Fibroblast of lung (primary cell): Measurements from ENCODE around the gene GALNT17. TPM values are rescaled to one million over a fixed set of nuclear protein-coding genes. Genes with fewer than 3 reads are reported as not detected.

ENCODE experiments used
- DNase-seq, 2 donors: peaks; one replicate each; pipeline versions ENCODE4 v3.0.0 to v3.0.0-alpha.2; 2010; ENCODE audit warnings: low read depth in 2 of 2
- H2AFZ ChIP-seq: 2 replicates; pipeline ENCODE4 v1.5.1; 2012; ENCODE audit warnings: low read length, control low read depth, inconsistent platforms
- H3K27ac ChIP-seq: 2 replicates; pipeline ENCODE4 v1.5.1; 2011; ENCODE audit warnings: low read length, control low read depth; ENCODE audit not compliant: insufficient read depth
- H3K27me3 ChIP-seq: 2 replicates; pipeline ENCODE4 v1.5.1; 2011; ENCODE audit warnings: mild to moderate bottlenecking, low read length; ENCODE audit not compliant: control insufficient read depth, insufficient read depth
- H3K36me3 ChIP-seq: 2 replicates; pipeline ENCODE4 v1.5.1; 2011; ENCODE audit warnings: low read length; ENCODE audit not compliant: control insufficient read depth, insufficient read depth
- H3K4me1 ChIP-seq: 2 replicates; pipeline ENCODE4 v1.5.1; 2011; ENCODE audit warnings: low read length; ENCODE audit not compliant: control insufficient read depth, insufficient read depth; ENCODE audit errors: extremely low read depth
- H3K4me2 ChIP-seq: 2 replicates; pipeline ENCODE4 v1.5.1; 2011; ENCODE audit warnings: low read length, control low read depth; ENCODE audit not compliant: insufficient read depth; ENCODE audit errors: extremely low read depth
- H3K4me3 ChIP-seq, 4 experiments: fragments of 200-600 bp in 1 of 4; sonication (generic) in 1 of 4; replicated peaks in 1 of 4; 2 replicates each; pipeline ENCODE4 v1.5.1; 2011 to 2016; ENCODE audit warnings: low read length in 4 of 4, low read depth in 3 of 4, mild to moderate bottlenecking in 3 of 4, control low read depth in 2 of 4, inconsistent platforms in 1 of 4, mixed read lengths in 1 of 4; ENCODE audit not compliant: insufficient read depth in 1 of 4; ENCODE audit errors: control extremely low read depth in 1 of 4
- H3K79me2 ChIP-seq: 2 replicates; pipeline ENCODE4 v1.5.1; 2012; ENCODE audit warnings: mild to moderate bottlenecking, low read length, inconsistent platforms; ENCODE audit not compliant: control insufficient read depth, insufficient read depth
- H3K9ac ChIP-seq: 2 replicates; pipeline ENCODE4 v1.5.1; 2011; ENCODE audit warnings: mild to moderate bottlenecking, low read length, control low read depth; ENCODE audit not compliant: insufficient read depth
- H3K9me3 ChIP-seq: 2 replicates; pipeline ENCODE4 v1.5.1; 2012; ENCODE audit warnings: low read depth, low read length; ENCODE audit not compliant: control insufficient read depth, insufficient read depth
- H4K20me1 ChIP-seq: 2 replicates; pipeline ENCODE4 v1.5.1; 2011; ENCODE audit warnings: low read length; ENCODE audit not compliant: control insufficient read depth, insufficient read depth; ENCODE audit errors: extremely low read depth
- CTCF ChIP-seq, 2 donors: IDR thresholded peaks in 1 of 2; conservative IDR thresholded peaks in 1 of 2; 1 replicate in 1 of 2; 2 replicates in 1 of 2; pipeline ENCODE4 v1.5.1; 2011 to 2012; ENCODE audit warnings: low read length in 2 of 2, control low read depth in 1 of 2, inconsistent platforms in 1 of 2, low read depth in 1 of 2, mild to moderate bottlenecking in 1 of 2
- EZH2 ChIP-seq: IDR thresholded peaks from 2 replicates; pipeline ENCODE4 v1.5.1; 2012; ENCODE audit warnings: low read length, control low read depth, mild to moderate bottlenecking; ENCODE audit errors: missing control alignments
- polyA plus RNA-seq, 2 donors: library from polyadenylated mRNA; depleted of rRNA in 1 of 2; stranded (reverse) in 1 of 2; unstranded in 1 of 2; fragments of >200 nt; gene quantifications; 2 replicates each; pipeline ENCODE4 v1.2.1, GENCODE V29; 2011 to 2012; ENCODE audit warnings: missing spikeins in 1 of 2
- total RNA-seq: library from RNA; depleted of rRNA; stranded (reverse); fragments of >200 nt; gene quantifications from 2 replicates; pipeline ENCODE4 v1.2.1, GENCODE V29; 2014

GALNT17 gene
- total and polyA plus RNA-seq, 2 donors (not counting 1 experiment from before 2014, with no cell fraction given) = under 0.01 TPM; not detected in 1

- H3K4me1 ChIP-seq = no peaks in the 10 kb centered on the region
- no peak overlapping the region for H3K4me3 ChIP-seq
- TF ChIP-seq EZH2 = no peak
- TF ChIP-seq CTCF (conservative IDR thresholded peaks at IDR 0.05 in 1 of 2, IDR thresholded peaks at IDR 0.05 in 1 of 2; ENCODE audit: low read depth in 1 of 2, low read length in 2 of 2) = no peak
- H3K9me3 ChIP-seq = no peaks in the 10 kb centered on the region
- H3K27me3 ChIP-seq = no peaks in the 10 kb centered on the region
- H3K79me2 ChIP-seq = no peaks in the 10 kb centered on the region
- H3K9ac ChIP-seq = no peak overlapping the region
- H4K20me1 ChIP-seq = no peaks in the 10 kb centered on the region
- H3K4me2 ChIP-seq = no peak overlapping the region
- no peak overlapping the region for H3K27ac ChIP-seq
- H3K36me3 ChIP-seq = no peaks in the 10 kb centered on the region
- H2AFZ ChIP-seq = no peak overlapping the region
- no peak for DNase-seq
Observed at GRCh38 chr7:71694665-71695064, 562.7 kb downstream of the GALNT17 start.

GRCh38 chr7:71695186-71695585 is 563.2 kb downstream of the GALNT17 start:
- no peaks in the 10 kb centered on the region for H3K4me1 ChIP-seq
- H3K79me2 ChIP-seq = no peaks in the 10 kb centered on the region
- H3K27me3 ChIP-seq = no peaks in the 10 kb centered on the region
- peak in 1 of 2 donors; percentile 48 for DNase-seq
- no peaks in the 10 kb centered on the region for H3K9me3 ChIP-seq
- no peaks in the 10 kb centered on the region for H4K20me1 ChIP-seq
- no peak overlapping the region for H3K27ac ChIP-seq
- H3K9ac ChIP-seq = no peak overlapping the region
- H3K4me3 ChIP-seq = no peak overlapping the region
- no peak for TF ChIP-seq CTCF (conservative IDR thresholded peaks at IDR 0.05 in 1 of 2, IDR thresholded peaks at IDR 0.05 in 1 of 2; ENCODE audit: low read depth in 1 of 2, low read length in 2 of 2)
- no peak for TF ChIP-seq EZH2
- H3K4me2 ChIP-seq = no peak overlapping the region
- no peaks in the 10 kb centered on the region for H3K36me3 ChIP-seq
- H2AFZ ChIP-seq = no peak overlapping the region

GRCh38 chr7:71696511-71696910 is 564.6 kb downstream of the GALNT17 start:
- Histone ChIP-seq H3K27me3 (no peaks in the 10 kb centered on the region), H3K4me1 (no peaks in the 10 kb centered on the region), H4K20me1 (no peaks in the 10 kb centered on the region), H2AFZ (no peak overlapping the region), H3K9me3 (no peaks in the 10 kb centered on the region), H3K4me2 (no peak overlapping the region), H3K79me2 (no peaks in the 10 kb centered on the region), H3K9ac (no peak overlapping the region), H3K4me3 (no peak overlapping the region), H3K36me3 (no peaks in the 10 kb centered on the region), H3K27ac (no peak overlapping the region)
- TF ChIP-seq EZH2 (no peak), CTCF (conservative IDR thresholded peaks at IDR 0.05 in 1 of 2, IDR thresholded peaks at IDR 0.05 in 1 of 2; ENCODE audit: low read depth in 1 of 2, low read length in 2 of 2) (no peak)
- no peak for DNase-seq
